ENCODE results near the gene P2RY6.

GRCh38 chr11:73342633-73343032 is 70.5 kb downstream of the P2RY6 start:
- TF ChIP-seq CTCF (IDR thresholded peaks at IDR 0.05) (no peak), POLR2A (IDR thresholded peaks at IDR 0.05) (no peak)
